ENCODE measurements around the gene DPEP1.
A peak's percentile ranks its signal among the peaks of the same experiment; 100 is the strongest.

DPEP1 gene

GRCh38 chr16:89598199-89598598 is 15.2 kb upstream of the DPEP1 start:
- no peaks in the 10 kb centered on the region for H3K27me3 ChIP-seq (ENCODE audit: insufficient read depth, low read length, poor library complexity, severe bottlenecking)
- H3K4me3 ChIP-seq (ENCODE audit: low read length, poor library complexity, severe bottlenecking) = no peak overlapping the region
- TF ChIP-seq EZH2phosphoT487 (IDR thresholded peaks at IDR 0.05; ENCODE audit: borderline replicate concordance) (no peak), CTCF (conservative IDR thresholded peaks at IDR 0.05; ENCODE audit: low read length) (no peak)

DNA sequence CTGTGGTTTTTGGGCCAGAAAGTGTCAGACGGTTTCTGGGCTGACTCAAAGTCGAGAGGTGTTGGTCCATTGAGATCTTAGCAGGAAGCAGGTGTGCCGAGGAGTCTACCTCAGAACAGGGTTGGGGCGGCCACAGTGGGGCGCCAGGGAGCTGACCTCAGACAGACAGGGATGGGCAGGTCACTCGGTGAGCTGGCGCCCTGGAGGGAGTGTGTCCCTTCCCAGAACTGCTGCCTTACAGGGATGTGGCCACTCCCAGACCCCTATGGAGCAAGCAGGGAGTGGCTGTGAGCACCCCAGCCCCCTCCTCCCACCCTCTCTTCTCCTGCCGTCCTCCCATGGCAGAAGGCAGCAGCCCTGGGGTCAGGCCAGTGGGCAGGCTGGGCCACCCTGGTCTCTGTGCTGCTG is 14.0 kb upstream of the DPEP1 start:
- no peak overlapping the region for H3K4me2 ChIP-seq (ENCODE audit: low read depth, low read length, poor library complexity, severe bottlenecking)
- H3K9me2 ChIP-seq (replicated peaks; ENCODE audit: low read depth, low read length) = no peaks in the 10 kb centered on the region
- H2AFZ ChIP-seq (ENCODE audit: low read length) = no peak overlapping the region
- H3K79me2 ChIP-seq (ENCODE audit: insufficient read depth, low read length) = no peaks in the 10 kb centered on the region
- H3K4me3 ChIP-seq (ENCODE audit: low read length, poor library complexity, severe bottlenecking) = no peak overlapping the region
- peaks cover 9% of the 10 kb centered on the region for H3K4me1 ChIP-seq (ENCODE audit: insufficient read depth, low read length, poor library complexity, severe bottlenecking)
- no peaks in the 10 kb centered on the region for H3K9me3 ChIP-seq (ENCODE audit: insufficient read depth, low read depth, low read length)
- H4K20me1 ChIP-seq (ENCODE audit: insufficient read depth, low read length, poor library complexity, severe bottlenecking) = no peaks in the 10 kb centered on the region
- no peak overlapping the region for H3K9ac ChIP-seq (ENCODE audit: low read depth, low read length, poor library complexity, severe bottlenecking)
- no peaks in the 10 kb centered on the region for H3K36me3 ChIP-seq (ENCODE audit: insufficient read depth, low read length)
- TF ChIP-seq CTCF (conservative IDR thresholded peaks at IDR 0.05; ENCODE audit: low read length) (peak; percentile 52), EZH2phosphoT487 (IDR thresholded peaks at IDR 0.05; ENCODE audit: borderline replicate concordance) (no peak)
- H3F3A ChIP-seq (ENCODE audit: low read depth) = no peaks in the 10 kb centered on the region
- no peaks in the 10 kb centered on the region for H3K27me3 ChIP-seq (ENCODE audit: insufficient read depth, low read length, poor library complexity, severe bottlenecking)

More at GRCh38 chr16:89598199-89598598, 15.2 kb upstream of the DPEP1 start:
- Histone ChIP-seq H3K9me2 (replicated peaks; ENCODE audit: low read depth, low read length) (no peaks in the 10 kb centered on the region), H4K20me1 (ENCODE audit: insufficient read depth, low read length, poor library complexity, severe bottlenecking) (no peaks in the 10 kb centered on the region), H3K4me1 (ENCODE audit: insufficient read depth, low read length, poor library complexity, severe bottlenecking) (peaks cover 13% of the 10 kb centered on the region), H3K9ac (ENCODE audit: low read depth, low read length, poor library complexity, severe bottlenecking) (no peak overlapping the region), H3K79me2 (ENCODE audit: insufficient read depth, low read length) (no peaks in the 10 kb centered on the region), H3K36me3 (ENCODE audit: insufficient read depth, low read length) (no peaks in the 10 kb centered on the region), H2AFZ (ENCODE audit: low read length) (no peak overlapping the region), H3K4me2 (ENCODE audit: low read depth, low read length, poor library complexity, severe bottlenecking) (no peak overlapping the region), H3K9me3 (ENCODE audit: insufficient read depth, low read depth, low read length) (no peaks in the 10 kb centered on the region), H3F3A (ENCODE audit: low read depth) (no peaks in the 10 kb centered on the region)

DNA sequence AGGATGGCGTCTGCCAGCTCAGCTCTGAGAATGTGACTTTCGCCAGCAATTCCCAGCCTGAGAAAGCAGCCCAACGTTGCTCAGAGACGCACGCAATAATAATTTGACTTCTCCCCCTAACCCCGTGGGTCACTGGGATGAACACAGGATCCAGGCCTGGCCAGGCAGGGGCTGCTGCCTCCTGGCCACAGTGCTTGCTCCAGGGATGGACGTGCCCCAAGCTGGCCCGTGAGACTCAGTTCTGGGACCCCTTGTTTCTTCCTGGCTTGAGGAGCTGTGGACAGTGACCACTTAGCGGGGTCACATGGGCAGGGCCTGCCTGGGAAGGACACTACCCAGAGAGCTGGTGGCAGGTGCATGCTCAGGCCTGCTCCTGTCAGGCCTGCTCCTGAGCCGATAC is 13.5 kb upstream of the DPEP1 start:
- Histone ChIP-seq H3K9me3 (ENCODE audit: insufficient read depth, low read depth, low read length) (no peaks in the 10 kb centered on the region), H3K27me3 (ENCODE audit: insufficient read depth, low read length, poor library complexity, severe bottlenecking) (no peaks in the 10 kb centered on the region), H2AFZ (ENCODE audit: low read length) (no peak overlapping the region), H4K20me1 (ENCODE audit: insufficient read depth, low read length, poor library complexity, severe bottlenecking) (no peaks in the 10 kb centered on the region), H3K79me2 (ENCODE audit: insufficient read depth, low read length) (no peaks in the 10 kb centered on the region), H3K9ac (ENCODE audit: low read depth, low read length, poor library complexity, severe bottlenecking) (no peak overlapping the region), H3K9me2 (replicated peaks; ENCODE audit: low read depth, low read length) (no peaks in the 10 kb centered on the region), H3K4me3 (ENCODE audit: low read length, poor library complexity, severe bottlenecking) (no peak overlapping the region), H3K36me3 (ENCODE audit: insufficient read depth, low read length) (no peaks in the 10 kb centered on the region), H3K4me1 (ENCODE audit: insufficient read depth, low read length, poor library complexity, severe bottlenecking) (peaks cover 9% of the 10 kb centered on the region), H3F3A (ENCODE audit: low read depth) (no peaks in the 10 kb centered on the region), H3K4me2 (ENCODE audit: low read depth, low read length, poor library complexity, severe bottlenecking) (no peak overlapping the region)
- TF ChIP-seq CTCF (conservative IDR thresholded peaks at IDR 0.05; ENCODE audit: low read length) (no peak), EZH2phosphoT487 (IDR thresholded peaks at IDR 0.05; ENCODE audit: borderline replicate concordance) (no peak)
